A549 (cell line): ENCODE data around the gene HECTD4. TPM values are rescaled to one million over a fixed set of nuclear protein-coding genes. Genes with fewer than 3 reads are reported as not detected.

ENCODE experiments used
- ATAC-seq, 2 experiments: fragments of 200-7000 bp in 1 of 2; fragments of >200 bp in 1 of 2; cut with Nextera tagmentation in 1 of 2; cut with Tn5 transposase in 1 of 2; 3 replicates each; pipeline versions ENCODE4 v1.8.0 to v1.9.1; 2018 to 2020; ENCODE audit warnings: mild to moderate bottlenecking in 1 of 2, moderate library complexity in 1 of 2
- CTCF ChIA-PET: fragments of 300-600 bp; sonication (Branson Sonifier 250); formaldehyde crosslinking; extraction: SDS; loops from one replicate; lab custom pipeline; 2021; ENCODE audit warnings: antibody characterized with exemption, inconsistent platforms; lab: Yijun Ruan, JAX
- POLR2A ChIA-PET: fragments of 350-600 bp; formaldehyde crosslinking; extraction: SDS; loops from one replicate; lab custom pipeline; 2021; ENCODE audit warnings: antibody characterized with exemption, inconsistent platforms; lab: Yijun Ruan, JAX
- DNase-seq, 2 experiments: peaks; one replicate each; pipeline versions ENCODE4 v3.0.0 to v3.0.0-alpha.2; 2011 to 2016; ENCODE audit warnings: low read depth in 1 of 2, low spot score in 1 of 2
- FAIRE-seq: peaks from 2 replicates; lab custom pipeline; 2011; peaks lifted over from hg19 to GRCh38; lab: Jason Lieb, UNC
- H3K27ac ChIP-seq, 2 experiments: fragments of >200 bp; sonication (Bioruptor Twin); formaldehyde crosslinking; 3 replicates each; pipeline ENCODE4 v1.5.1; 2016 to 2017
- H3K4me1 ChIP-seq: fragments of >200 bp; sonication (Bioruptor Twin); formaldehyde crosslinking; 3 replicates; pipeline ENCODE4 v1.6.1; 2016
- H3K4me2 ChIP-seq: fragments of >200 bp; sonication (Bioruptor Twin); formaldehyde crosslinking; 3 replicates; pipeline ENCODE4 v1.6.1; 2016
- H3K4me3 ChIP-seq: fragments of >200 bp; sonication (Bioruptor Twin); formaldehyde crosslinking; 3 replicates; pipeline ENCODE4 v1.5.1; 2016
- H3K9me3 ChIP-seq: fragments of >200 bp; sonication (Bioruptor Twin); formaldehyde crosslinking; 3 replicates; pipeline ENCODE4 v1.6.1; 2016
- ATOH8 ChIP-seq: fragments of 250-450 bp; sonication (Bioruptor Pico); IDR thresholded peaks from 2 replicates; pipeline ENCODE4 v1.5.0; 2020; ENCODE audit warnings: low read depth, mild to moderate bottlenecking, moderate library complexity
- CHD4 ChIP-seq: fragments of 200-600 bp; sonication (generic); IDR thresholded peaks from 2 replicates; pipeline ENCODE4 v1.6.1; 2016; ENCODE audit warnings: antibody characterized with exemption, mild to moderate bottlenecking, borderline replicate concordance
- CTCF ChIP-seq: fragments of >200 bp; sonication (Bioruptor Twin); formaldehyde crosslinking; IDR thresholded peaks from 3 replicates; pipeline ENCODE4 v1.5.1; 2016
- E2F6 ChIP-seq: IDR thresholded peaks from 2 replicates; pipeline ENCODE4 v1.6.1; 2012; ENCODE audit warnings: low read depth, borderline replicate concordance
- GATA3 ChIP-seq: IDR thresholded peaks from 2 replicates; pipeline ENCODE4 v1.6.1; 2012; ENCODE audit warnings: borderline replicate concordance
- HEYL ChIP-seq: fragments of 250-450 bp; sonication (Bioruptor Pico); IDR thresholded peaks from 2 replicates; pipeline ENCODE4 v1.8.0; 2021; ENCODE audit warnings: mild to moderate bottlenecking, moderate library complexity
- HMGXB4 ChIP-seq: fragments of 250-450 bp; sonication (Bioruptor Pico); IDR thresholded peaks from 2 replicates; pipeline ENCODE4 v1.5.0; 2021; ENCODE audit warnings: mild to moderate bottlenecking, moderate library complexity, borderline replicate concordance
- HOXB13 ChIP-seq: fragments of 250-450 bp; sonication (Bioruptor Pico); IDR thresholded peaks from 2 replicates; pipeline ENCODE4 v1.5.0; 2020; ENCODE audit warnings: low read depth, mild to moderate bottlenecking, moderate library complexity
- HOXB5 ChIP-seq: fragments of 250-450 bp; sonication (Bioruptor Pico); IDR thresholded peaks from 2 replicates; pipeline ENCODE4 v1.5.0; 2020; ENCODE audit warnings: mild to moderate bottlenecking, moderate library complexity
- JUN ChIP-seq, 2 experiments: fragments of >200 bp; sonication (Bioruptor Twin); formaldehyde crosslinking; IDR thresholded peaks; 2 replicates in 1 of 2; 3 replicates in 1 of 2; pipeline ENCODE4 v1.6.1; 2016 to 2017
- JUNB ChIP-seq: fragments of >200 bp; sonication (Bioruptor Twin); formaldehyde crosslinking; IDR thresholded peaks from 2 replicates; pipeline ENCODE4 v1.6.1; 2016
- KDM1A ChIP-seq: fragments of 200-600 bp; sonication (generic); IDR thresholded peaks from 2 replicates; pipeline ENCODE4 v1.6.1; 2016; ENCODE audit warnings: low read depth, mild to moderate bottlenecking
- NFE2L2 ChIP-seq: fragments of 150-350 bp; conservative IDR thresholded peaks from 2 replicates; pipeline ENCODE4 v1.6.1; 2014; ENCODE audit warnings: low read length
- PHF8 ChIP-seq: fragments of 200-600 bp; sonication (generic); IDR thresholded peaks from 2 replicates; pipeline ENCODE4 v1.6.1; 2016; ENCODE audit warnings: low read depth, mild to moderate bottlenecking, antibody characterized with exemption, moderate library complexity, borderline replicate concordance
- RCOR1 ChIP-seq: fragments of 150-350 bp; IDR thresholded peaks from 2 replicates; pipeline ENCODE4 v1.6.1; 2014; ENCODE audit warnings: antibody characterized with exemption, low read length, low read depth
- RFX5 ChIP-seq: fragments of 450-650 bp; IDR thresholded peaks from 2 replicates; pipeline ENCODE4 v1.7.1; 2014; ENCODE audit warnings: antibody characterized with exemption, mild to moderate bottlenecking, moderate library complexity
- TFCP2L1 ChIP-seq: fragments of 250-450 bp; sonication (Bioruptor Pico); IDR thresholded peaks from 2 replicates; pipeline ENCODE4 v1.5.0; 2021; ENCODE audit warnings: mild to moderate bottlenecking
- WGBS: methylation state at CpG from one replicate; pipeline ENCODE4 v1.1.6; 2017; ENCODE audit errors: missing lambda C conversion rate; 5-methylcytosine and 5-hydroxymethylcytosine counted together
- polyA plus RNA-seq, 4 experiments: library from polyadenylated mRNA; depleted of rRNA in 3 of 4; stranded (reverse); fragments of >200 nt; fragmentation: RNase III in 1 of 4; extraction: RNeasy Plus Mini Kit Qiagen cat#74134 plus additional on column Dnase treatment in 1 of 4; gene quantifications; 2 replicates in 3 of 4; 3 replicates in 1 of 4; pipeline ENCODE4 v1.2.3, GENCODE V29; 2011 to 2017

The HECTD4 gene
- polyA plus RNA-seq, 2 of the 4 experiments (the other 2 are of a cell fraction): 9.9 to 14.7 TPM

GRCh38 chr12:112148031-112148513 lies 234.2 kb downstream of the HECTD4 start (continued):
- TF ChIP-seq CHD4: no peak
- no peak for TF ChIP-seq HOXB13 (CRISPR knock-in tag)
- TF ChIP-seq HEYL (CRISPR knock-in tag): no peak
- no peak for TF ChIP-seq NFE2L2

- CTCF ChIA-PET: no interaction called here
These were observed 236.1 kb downstream of the HECTD4 start for GRCh38 chr12:112146123-112146522.

GRCh38 chr12:112140728-112141127 lies 241.5 kb downstream of the HECTD4 start:
- no peak overlapping the region for H3K4me2 ChIP-seq
- TF ChIP-seq HOXB5 (CRISPR knock-in tag) (no peak), KDM1A (no peak)
- H3K4me1 ChIP-seq: no peaks in the 10 kb centered on the region
- POLR2A ChIA-PET: no interaction called here
- ATAC-seq (no peak), FAIRE-seq (no peak), DNase-seq (no peak)
- no peaks in the 10 kb centered on the region for H3K9me3 ChIP-seq
- 94% methylated on average over 5 of the region's 5 CpGs for WGBS
- no peak overlapping the region for H3K4me3 ChIP-seq
- H3K27ac ChIP-seq: no peak overlapping the region
- CTCF ChIA-PET: interaction anchor here (1.0 kb wide), 1 partner anchor 14 kb away, joined by 3 read pairs; no protein-coding TSS in a partner anchor

More at GRCh38 chr12:112146123-112146522, 236.1 kb downstream of the HECTD4 start:
- TF ChIP-seq HOXB13 (CRISPR knock-in tag): no peak
- no peak for TF ChIP-seq TFCP2L1 (CRISPR knock-in tag)
- TF ChIP-seq JUNB: no peak
- no peak for TF ChIP-seq ATOH8 (CRISPR knock-in tag)
- TF ChIP-seq PHF8: no peak
- TF ChIP-seq CTCF: no peak
- no peak for TF ChIP-seq JUN (IDR thresholded peaks at IDR 0.05)
- TF ChIP-seq RCOR1: no peak
- TF ChIP-seq E2F6: no peak
- no peak for TF ChIP-seq CHD4
- no peak for TF ChIP-seq GATA3
- TF ChIP-seq RFX5: no peak
- no peak for TF ChIP-seq HMGXB4 (CRISPR knock-in tag)
- no peak overlapping the region for H3K4me3 ChIP-seq
- no peak overlapping the region for H3K4me2 ChIP-seq
- H3K9me3 ChIP-seq: no peaks in the 10 kb centered on the region
- 94% methylated on average over 1 of the region's 1 CpG for WGBS
- no peak overlapping the region for H3K27ac ChIP-seq
- DNase-seq (no peak), FAIRE-seq (no peak), ATAC-seq (no peak)
- peaks cover 9% of the 10 kb centered on the region for H3K4me1 ChIP-seq
- POLR2A ChIA-PET: no interaction called here
